Ovary (tissue), 9 donors: ENCODE measurements around the gene CERK. TPM values are rescaled to one million over a fixed set of nuclear protein-coding genes. Genes with fewer than 3 reads are reported as not detected.

Experiments used
- DNase-seq, 5 donors: peaks; one replicate each; pipeline ENCODE4 v3.0.0-alpha.2; 2019 to 2020
- H3K27ac ChIP-seq, 2 donors: fragments of 200-600 bp; one replicate each; pipeline versions ENCODE4 v1.5.1 to v1.8.0; 2019 to 2022
- H3K27me3 ChIP-seq: fragments of 200-600 bp; one replicate; pipeline ENCODE4 v1.8.0; 2022
- H3K36me3 ChIP-seq: fragments of 200-600 bp; sonication (generic); one replicate; pipeline ENCODE4 v1.5.1; 2019
- H3K4me1 ChIP-seq: one replicate; pipeline ENCODE4 v1.8.1; 2013; ENCODE audit warnings: mild to moderate bottlenecking, moderate library complexity; ENCODE audit not compliant: insufficient read depth
- H3K4me3 ChIP-seq: fragments of 200-600 bp; sonication (generic); one replicate; pipeline ENCODE4 v1.5.1; 2017
- H3K9me3 ChIP-seq, 2 donors: fragments of 200-600 bp in 1 of 2; sonication (generic) in 1 of 2; one replicate each; pipeline versions ENCODE4 v1.5.1 to v1.8.1; 2013 to 2019; ENCODE audit warnings: mild to moderate bottlenecking in 1 of 2, moderate library complexity in 1 of 2
- CTCF ChIP-seq, 3 donors: fragments of 450-650 bp in 2 of 3; fragments of 200-600 bp in 1 of 3; IDR thresholded peaks; one replicate each; pipeline versions ENCODE4 v1.5.1 to v1.8.0; 2016 to 2022; ENCODE audit warnings: antibody characterized with exemption in 3 of 3, mild to moderate bottlenecking in 1 of 3
- EP300 ChIP-seq: sonication (generic); formaldehyde crosslinking; IDR thresholded peaks from one replicate; pipeline ENCODE4 v1.6.1; 2017; ENCODE audit warnings: antibody characterized with exemption
- POLR2A ChIP-seq: fragments of 450-650 bp; IDR thresholded peaks from one replicate; pipeline ENCODE4 v1.6.1; 2017; ENCODE audit warnings: antibody characterized with exemption, mild to moderate bottlenecking, moderate library complexity
- WGBS, 3 donors: extraction: QIAGEN DNeasy Blood & Tissue Kit in 1 of 3; methylation state at CpG; one replicate each; pipeline versions ENCODE4 v1.1.5 to v1.1.7; 2013 to 2017; 5-methylcytosine and 5-hydroxymethylcytosine counted together
- intact Hi-C, 4 donors: fragments of 100-400 bp; cut with DNase I; formaldehyde crosslinking; loops; one replicate each; pipeline versions ENCODE4 v1.11.0 to v1.15.1; 2022 to 2023
- polyA plus RNA-seq, 2 donors: library from polyadenylated mRNA; stranded (reverse); fragments of 200-250 nt in 1 of 2; fragments of 350-450 nt in 1 of 2; fragmentation: Illumina TruSeq in 1 of 2; extraction: RNeasy Lipid Tissue Mini Kit (QIAGEN cat#74804) in 1 of 2; gene quantifications; one replicate each; pipeline ENCODE4 v1.2.3, GENCODE V29; 2013 to 2014
- total RNA-seq, 7 donors: library from RNA; depleted of rRNA in 2 of 7; stranded (reverse); fragments of >200 nt in 2 of 7; fragmentation: NEBNext Ultra II Directional in 3 of 7; extraction: Animal tissue kit (Norgen Biotek cat#: 25700) in 3 of 7; gene quantifications; one replicate each; pipeline versions ENCODE4 v1.1.0 to v1.2.4, GENCODE V29; 2016 to 2023
- donor health status: DM: no; HTN: no; CAD: no; lungs with moderate emphysema.
- donor health status: DM: no; HTN: no; CAD: no.
- donor health status: Bipolar disorder and iron deficiency.
- donor health status: DM: yes; HTN: yes; CAD: no.
- donor health status: DM: no; HTN: no; CAD: no.
- donor health status: DM: yes; HTN: yes; CAD: no.

CERK gene
- total and polyA plus RNA-seq, 9 donors, result 27.1 to 71.1 (median 46.8) TPM

DNA sequence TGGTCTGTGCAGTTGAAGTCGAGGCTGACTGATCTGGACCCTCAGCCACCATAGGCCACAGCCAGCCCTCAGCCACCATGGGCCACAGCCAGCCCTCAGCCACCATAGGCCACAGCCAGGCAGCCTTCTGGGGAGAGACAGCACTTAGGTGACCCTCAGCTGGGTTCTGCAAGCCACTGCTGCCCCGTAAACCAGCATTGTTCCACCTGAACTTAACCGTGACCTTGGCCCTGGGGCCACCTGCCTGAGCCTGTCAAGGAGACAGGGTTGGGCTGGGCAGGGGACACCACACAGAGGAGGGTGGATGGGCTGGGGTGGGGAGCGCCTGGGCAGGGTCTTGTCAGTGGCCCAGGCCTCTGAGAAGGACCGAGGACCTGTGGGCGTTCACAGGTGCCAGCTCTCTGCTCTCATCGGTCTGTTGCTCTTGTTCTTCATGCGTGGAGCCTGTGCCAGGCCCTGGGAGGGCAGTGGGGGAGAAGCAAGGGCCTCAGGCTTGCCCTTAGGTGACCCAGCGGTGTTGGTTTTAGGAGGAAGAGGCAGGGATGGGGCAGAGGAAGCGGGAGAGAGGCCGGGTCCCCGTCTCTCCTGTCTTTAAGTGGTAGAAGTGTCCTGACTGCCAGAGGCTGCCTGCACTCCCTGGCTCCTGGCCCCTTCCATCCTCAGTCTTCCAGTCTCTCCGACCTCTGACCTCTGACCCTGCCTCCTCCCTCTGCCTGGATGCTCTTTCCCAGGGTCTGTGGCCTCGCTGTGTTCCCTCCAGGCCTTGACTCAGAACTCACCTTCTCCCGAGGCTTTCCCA is 81.0 kb downstream of the CERK start:
- no peaks in the 10 kb centered on the region for H3K27me3 ChIP-seq

DNA sequence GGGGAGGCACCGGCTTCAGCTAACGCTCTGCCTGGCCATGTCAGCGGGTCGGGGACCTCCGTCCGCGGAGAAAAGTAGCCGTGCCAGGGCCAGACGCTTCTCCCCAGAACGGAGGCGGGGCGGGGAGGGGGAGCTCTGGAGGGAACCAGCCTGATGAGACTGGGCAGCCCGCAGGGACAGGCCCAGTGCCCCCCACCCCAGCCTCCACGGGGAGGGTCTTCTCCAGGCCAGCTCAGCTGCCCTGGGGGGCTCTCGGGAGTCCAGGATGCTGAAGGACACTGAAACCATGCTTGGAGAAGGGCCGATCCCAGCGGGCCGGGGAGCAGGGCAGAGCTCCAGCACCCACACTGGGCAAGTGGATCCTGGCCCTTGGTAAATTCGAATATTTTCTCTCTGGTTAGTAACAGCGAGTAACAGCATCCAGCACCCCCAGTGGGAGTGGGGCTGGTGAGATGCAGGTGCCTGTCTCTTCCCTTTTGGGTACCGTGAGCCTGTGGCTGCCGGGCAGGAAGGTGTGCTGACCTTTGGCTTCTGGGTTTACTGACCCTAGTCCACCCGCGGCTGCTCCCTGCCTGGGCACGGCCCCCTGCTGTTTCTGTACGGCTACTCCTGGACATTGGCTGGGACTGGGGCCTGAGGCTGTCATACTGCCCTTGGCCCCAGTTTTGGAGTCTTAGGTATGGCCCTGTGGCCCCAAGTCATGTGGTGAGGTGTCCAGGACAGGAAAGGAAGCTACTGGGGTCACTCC is 82.0 kb downstream of the CERK start:
- 91 to 94% (median 91%) methylated on average over 21 to 26 of the region's 26 CpGs for WGBS, 3 donors
- intact Hi-C loops, result no loop called here

More for the DNA sequence above, 81.0 kb downstream of the CERK start:
- H3K9me3 ChIP-seq, result no peaks in the 10 kb centered on the region
- no peak for DNase-seq
- TF ChIP-seq POLR2A (no peak), CTCF (IDR thresholded peaks at IDR 0.05) (no peak), EP300 (no peak)
- intact Hi-C loops, result no loop called here
- H3K36me3 ChIP-seq, result no peaks in the 10 kb centered on the region
- 91 to 93% (median 92%) methylated on average over 14 to 15 of the region's 15 CpGs for WGBS, 3 donors
- no peak overlapping the region for H3K27ac ChIP-seq
- H3K4me1 ChIP-seq, result peaks cover 12% of the 10 kb centered on the region
- no peak overlapping the region for H3K4me3 ChIP-seq

GRCh38 chr22:46654927-46655595 is 83.0 kb downstream of the CERK start:
- no peak for DNase-seq
- WGBS, 3 donors, result 84 to 90% (median 89%) methylated on average over 14 of the region's 14 CpGs
- H3K27me3 ChIP-seq, result no peaks in the 10 kb centered on the region
- no peaks in the 10 kb centered on the region for H3K36me3 ChIP-seq
- intact Hi-C loops, result no loop called here
- peaks cover 12% of the 10 kb centered on the region for H3K4me1 ChIP-seq
- no peak overlapping the region for H3K27ac ChIP-seq
- H3K9me3 ChIP-seq, result no peaks in the 10 kb centered on the region
- TF ChIP-seq CTCF (IDR thresholded peaks at IDR 0.05) (no peak), POLR2A (no peak), EP300 (no peak)
- no peak overlapping the region for H3K4me3 ChIP-seq

More for the DNA sequence above, 82.0 kb downstream of the CERK start:
- peaks cover 12% of the 10 kb centered on the region for H3K4me1 ChIP-seq
- no peaks in the 10 kb centered on the region for H3K36me3 ChIP-seq
- no peaks in the 10 kb centered on the region for H3K27me3 ChIP-seq
- DNase-seq, result no peak
- no peak overlapping the region for H3K27ac ChIP-seq
- no peak for TF ChIP-seq POLR2A
- TF ChIP-seq EP300, result no peak
- TF ChIP-seq CTCF (IDR thresholded peaks at IDR 0.05), result no peak
- H3K4me3 ChIP-seq, result no peak overlapping the region
- H3K9me3 ChIP-seq, result no peaks in the 10 kb centered on the region

DNA sequence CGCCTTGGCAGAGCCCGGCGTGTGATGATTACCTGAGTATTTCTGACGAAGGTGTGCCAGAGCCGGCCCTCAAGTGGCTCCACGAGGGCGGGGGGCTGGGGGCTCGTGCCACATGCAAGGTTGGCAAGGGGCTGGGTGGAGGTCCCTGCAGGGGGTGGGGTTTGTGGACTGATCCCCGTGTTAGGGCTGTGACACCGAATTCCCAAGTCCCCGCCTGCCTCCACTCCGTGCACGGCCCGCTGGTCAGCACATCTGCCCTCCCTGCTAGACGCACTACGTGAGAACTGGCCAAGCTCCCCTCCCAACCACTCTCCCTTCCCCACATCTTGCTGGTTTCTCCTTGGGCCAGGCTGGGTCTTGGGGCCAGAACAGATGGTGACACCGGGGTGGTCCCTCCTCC is 83.6 kb downstream of the CERK start:
- WGBS, 3 donors, result 90 to 94% (median 93%) methylated on average over 17 of the region's 17 CpGs

More for the DNA sequence above, 83.6 kb downstream of the CERK start:
- intact Hi-C loops, result no loop called here
- Histone ChIP-seq H3K4me1 (peaks cover 12% of the 10 kb centered on the region), H3K36me3 (no peaks in the 10 kb centered on the region), H3K4me3 (no peak overlapping the region), H3K27me3 (no peaks in the 10 kb centered on the region), H3K9me3 (no peaks in the 10 kb centered on the region), H3K27ac (no peak overlapping the region)
- no peak for TF ChIP-seq POLR2A
- TF ChIP-seq EP300, result no peak
- TF ChIP-seq CTCF (IDR thresholded peaks at IDR 0.05), result no peak
- DNase-seq, result no peak
